ENCODE data around the gene LRRN1. TPM values are rescaled to one million over a fixed set of nuclear protein-coding genes. Genes with fewer than 3 reads are reported as not detected.

LRRN1 gene
- polyA plus RNA-seq, 2 of the 4 experiments (the other 2 are of a cell fraction): not detected

DNA sequence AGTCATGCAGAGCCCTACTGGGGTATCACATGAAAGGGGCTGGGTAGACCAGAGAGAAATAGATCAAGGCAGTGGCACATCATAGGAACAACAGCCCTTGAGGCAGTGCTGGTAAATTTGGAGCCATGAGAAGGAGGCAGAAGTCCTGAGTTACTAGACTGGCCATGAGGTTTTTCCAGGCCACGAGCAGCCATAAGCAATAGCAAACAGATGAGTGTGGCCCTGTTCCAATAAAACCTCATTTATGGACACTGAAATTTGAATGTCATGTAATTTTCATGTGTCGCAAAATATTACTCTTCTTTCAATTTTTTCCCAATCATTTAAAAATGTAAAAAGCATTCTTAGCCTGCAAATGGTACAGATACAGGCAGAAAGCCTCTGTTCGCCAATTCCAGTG is 28.1 kb upstream of the LRRN1 start (continued):
- no peak for TF ChIP-seq EHMT2 (IDR thresholded peaks at IDR 0.05; ENCODE audit: low read depth)
- TF ChIP-seq, protein P1, sequence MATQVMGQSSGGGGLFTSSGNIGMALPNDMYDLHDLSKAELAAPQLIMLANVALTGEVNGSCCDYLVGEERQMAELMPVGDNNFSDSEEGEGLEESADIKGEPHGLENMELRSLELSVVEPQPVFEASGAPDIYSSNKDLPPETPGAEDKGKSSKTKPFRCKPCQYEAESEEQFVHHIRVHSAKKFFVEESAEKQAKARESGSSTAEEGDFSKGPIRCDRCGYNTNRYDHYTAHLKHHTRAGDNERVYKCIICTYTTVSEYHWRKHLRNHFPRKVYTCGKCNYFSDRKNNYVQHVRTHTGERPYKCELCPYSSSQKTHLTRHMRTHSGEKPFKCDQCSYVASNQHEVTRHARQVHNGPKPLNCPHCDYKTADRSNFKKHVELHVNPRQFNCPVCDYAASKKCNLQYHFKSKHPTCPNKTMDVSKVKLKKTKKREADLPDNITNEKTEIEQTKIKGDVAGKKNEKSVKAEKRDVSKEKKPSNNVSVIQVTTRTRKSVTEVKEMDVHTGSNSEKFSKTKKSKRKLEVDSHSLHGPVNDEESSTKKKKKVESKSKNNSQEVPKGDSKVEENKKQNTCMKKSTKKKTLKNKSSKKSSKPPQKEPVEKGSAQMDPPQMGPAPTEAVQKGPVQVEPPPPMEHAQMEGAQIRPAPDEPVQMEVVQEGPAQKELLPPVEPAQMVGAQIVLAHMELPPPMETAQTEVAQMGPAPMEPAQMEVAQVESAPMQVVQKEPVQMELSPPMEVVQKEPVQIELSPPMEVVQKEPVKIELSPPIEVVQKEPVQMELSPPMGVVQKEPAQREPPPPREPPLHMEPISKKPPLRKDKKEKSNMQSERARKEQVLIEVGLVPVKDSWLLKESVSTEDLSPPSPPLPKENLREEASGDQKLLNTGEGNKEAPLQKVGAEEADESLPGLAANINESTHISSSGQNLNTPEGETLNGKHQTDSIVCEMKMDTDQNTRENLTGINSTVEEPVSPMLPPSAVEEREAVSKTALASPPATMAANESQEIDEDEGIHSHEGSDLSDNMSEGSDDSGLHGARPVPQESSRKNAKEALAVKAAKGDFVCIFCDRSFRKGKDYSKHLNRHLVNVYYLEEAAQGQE (IDR thresholded peaks at IDR 0.05): no peak

DNA sequence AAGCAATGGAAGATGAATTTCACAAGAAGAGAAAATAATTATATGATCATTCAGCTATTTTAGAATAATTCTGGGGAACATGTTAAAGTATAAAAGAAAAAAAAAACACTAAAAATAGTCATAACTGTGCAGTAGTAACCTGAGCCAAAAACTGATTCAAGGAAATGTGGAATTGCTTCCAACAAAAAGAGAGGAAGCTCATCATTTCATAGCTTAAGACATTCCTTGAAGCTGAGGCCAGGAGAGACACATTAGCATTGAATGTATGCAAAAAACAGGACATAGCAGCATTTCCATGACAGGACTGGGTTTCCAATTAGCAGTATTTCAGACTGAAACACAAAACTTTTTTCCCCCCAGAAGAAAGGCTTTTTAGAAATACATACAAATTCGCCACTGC is 27.7 kb upstream of the LRRN1 start:
- CTCF ChIA-PET: no interaction called here
- ATAC-seq (no peak), DNase-seq (ENCODE audit: low read depth in 1 of 2, low spot score in 1 of 2) (no peak), FAIRE-seq (no peak)
- Histone ChIP-seq H3K9me3 (no peaks in the 10 kb centered on the region), H3K27ac (no peak overlapping the region), H3K4me3 (no peak overlapping the region), H3K4me1 (no peaks in the 10 kb centered on the region), H3K4me2 (no peak overlapping the region)
- POLR2A ChIA-PET: no interaction called here
- WGBS (ENCODE audit: missing lambda C conversion rate): 10% methylated on average over 1 of the region's 1 CpG
- TF ChIP-seq MYC (IDR thresholded peaks at IDR 0.05; ENCODE audit: borderline replicate concordance, low read length): no peak
- TF ChIP-seq HOXB5 (CRISPR knock-in tag; IDR thresholded peaks at IDR 0.05): no peak
- TF ChIP-seq RNF2 (IDR thresholded peaks at IDR 0.05; ENCODE audit: borderline replicate concordance, low read depth): no peak
- TF ChIP-seq RARB (CRISPR knock-in tag; IDR thresholded peaks at IDR 0.05): no peak
- no peak for TF ChIP-seq CEBPB (IDR thresholded peaks at IDR 0.05)
- TF ChIP-seq, protein P2, sequence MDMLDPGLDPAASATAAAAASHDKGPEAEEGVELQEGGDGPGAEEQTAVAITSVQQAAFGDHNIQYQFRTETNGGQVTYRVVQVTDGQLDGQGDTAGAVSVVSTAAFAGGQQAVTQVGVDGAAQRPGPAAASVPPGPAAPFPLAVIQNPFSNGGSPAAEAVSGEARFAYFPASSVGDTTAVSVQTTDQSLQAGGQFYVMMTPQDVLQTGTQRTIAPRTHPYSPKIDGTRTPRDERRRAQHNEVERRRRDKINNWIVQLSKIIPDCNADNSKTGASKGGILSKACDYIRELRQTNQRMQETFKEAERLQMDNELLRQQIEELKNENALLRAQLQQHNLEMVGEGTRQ (IDR thresholded peaks at IDR 0.05): no peak

DNA sequence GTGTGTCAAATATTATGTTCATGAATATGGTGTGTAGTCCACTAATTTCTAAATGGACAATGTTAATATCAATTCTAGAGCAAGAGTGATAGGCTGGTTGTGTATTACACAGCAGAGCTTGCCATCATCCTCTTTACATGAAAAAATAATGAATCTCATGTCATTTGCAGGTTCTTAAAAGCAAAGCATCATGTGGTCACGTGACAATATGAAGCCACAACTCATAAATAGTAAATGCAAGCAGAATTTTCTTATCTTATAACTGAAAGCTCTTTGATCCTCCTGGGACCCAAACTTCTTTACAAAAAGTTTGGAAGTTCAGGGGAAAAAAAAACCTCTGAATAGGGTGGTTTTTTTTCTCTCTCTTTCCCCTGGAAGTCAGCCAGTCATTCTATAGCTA is 26.9 kb upstream of the LRRN1 start:
- Histone ChIP-seq H3K27ac (no peak overlapping the region), H3K4me3 (no peak overlapping the region), H3K4me1 (no peaks in the 10 kb centered on the region), H3K4me2 (no peak overlapping the region), H3K9me3 (no peaks in the 10 kb centered on the region)
- 0% methylated on average over 1 of the region's 1 CpG for WGBS (ENCODE audit: missing lambda C conversion rate)
- POLR2A ChIA-PET: no interaction called here
- DNase-seq (ENCODE audit: low read depth in 1 of 2, low spot score in 1 of 2): no peak
- no peak for TF ChIP-seq CBX8 (IDR thresholded peaks at IDR 0.05)
- no peak for TF ChIP-seq EHF (CRISPR knock-in tag; IDR thresholded peaks at IDR 0.05)
- no peak for TF ChIP-seq POLR2AphosphoS2 (conservative IDR thresholded peaks at IDR 0.05; ENCODE audit: low read length)
- no peak for TF ChIP-seq MYC (IDR thresholded peaks at IDR 0.05; ENCODE audit: borderline replicate concordance, low read length)
- TF ChIP-seq KDM5A (IDR thresholded peaks at IDR 0.05): no peak
- FAIRE-seq: no peak
- CTCF ChIA-PET: interaction anchor here (0.7 kb wide), 1 partner anchor 704 kb away, joined by 3 read pairs; no protein-coding TSS in a partner anchor
- no peak for ATAC-seq

DNA sequence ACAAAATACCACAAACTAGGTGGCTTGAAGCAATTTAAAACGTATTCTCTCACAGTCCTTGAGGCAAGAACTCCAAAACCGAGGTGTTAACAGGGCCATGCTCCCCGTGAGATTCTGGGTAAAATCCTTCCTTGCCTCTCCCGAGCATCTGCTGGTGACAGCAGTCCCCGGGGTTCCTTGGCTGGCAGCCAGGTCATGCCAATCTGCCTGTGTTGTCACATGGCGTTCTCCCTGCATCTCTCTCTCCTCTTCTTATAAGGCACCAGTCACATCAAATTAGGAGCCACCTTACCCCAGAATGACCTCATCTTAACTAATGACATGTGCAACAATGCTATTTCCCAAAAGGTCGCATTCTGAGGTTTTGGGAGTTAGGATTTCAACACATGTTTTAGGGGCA is 26.3 kb upstream of the LRRN1 start:
- FAIRE-seq (no peak), DNase-seq (ENCODE audit: low read depth in 1 of 2, low spot score in 1 of 2) (no peak), ATAC-seq (no peak)
- ChIA-PET CTCF (interaction anchor here (0.7 kb wide), 1 partner anchor 704 kb away, joined by 3 read pairs; no protein-coding TSS in a partner anchor), POLR2A (no interaction called here)
- H3K9me3 ChIP-seq: no peaks in the 10 kb centered on the region
- no peaks in the 10 kb centered on the region for H3K4me1 ChIP-seq
- 15% methylated on average over 7 of the region's 7 CpGs for WGBS (ENCODE audit: missing lambda C conversion rate)
- no peak overlapping the region for H3K4me2 ChIP-seq
- no peak overlapping the region for H3K27ac ChIP-seq
- no peak overlapping the region for H3K4me3 ChIP-seq
- TF ChIP-seq, protein P3, sequence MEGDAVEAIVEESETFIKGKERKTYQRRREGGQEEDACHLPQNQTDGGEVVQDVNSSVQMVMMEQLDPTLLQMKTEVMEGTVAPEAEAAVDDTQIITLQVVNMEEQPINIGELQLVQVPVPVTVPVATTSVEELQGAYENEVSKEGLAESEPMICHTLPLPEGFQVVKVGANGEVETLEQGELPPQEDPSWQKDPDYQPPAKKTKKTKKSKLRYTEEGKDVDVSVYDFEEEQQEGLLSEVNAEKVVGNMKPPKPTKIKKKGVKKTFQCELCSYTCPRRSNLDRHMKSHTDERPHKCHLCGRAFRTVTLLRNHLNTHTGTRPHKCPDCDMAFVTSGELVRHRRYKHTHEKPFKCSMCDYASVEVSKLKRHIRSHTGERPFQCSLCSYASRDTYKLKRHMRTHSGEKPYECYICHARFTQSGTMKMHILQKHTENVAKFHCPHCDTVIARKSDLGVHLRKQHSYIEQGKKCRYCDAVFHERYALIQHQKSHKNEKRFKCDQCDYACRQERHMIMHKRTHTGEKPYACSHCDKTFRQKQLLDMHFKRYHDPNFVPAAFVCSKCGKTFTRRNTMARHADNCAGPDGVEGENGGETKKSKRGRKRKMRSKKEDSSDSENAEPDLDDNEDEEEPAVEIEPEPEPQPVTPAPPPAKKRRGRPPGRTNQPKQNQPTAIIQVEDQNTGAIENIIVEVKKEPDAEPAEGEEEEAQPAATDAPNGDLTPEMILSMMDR (IDR thresholded peaks at IDR 0.05): no peak
- TF ChIP-seq HOXB13 (CRISPR knock-in tag; IDR thresholded peaks at IDR 0.05; ENCODE audit: low read depth): no peak
- no peak for TF ChIP-seq HOXA7 (CRISPR knock-in tag; IDR thresholded peaks at IDR 0.05)
- no peak for TF ChIP-seq POLR2A (IDR thresholded peaks at IDR 0.05; ENCODE audit: low read length)
- TF ChIP-seq RFX5 (IDR thresholded peaks at IDR 0.05): no peak
- no peak for TF ChIP-seq ZC3H11A (IDR thresholded peaks at IDR 0.05)
- no peak for TF ChIP-seq FOXS1 (CRISPR knock-in tag; IDR thresholded peaks at IDR 0.05)
- TF ChIP-seq RNF2 (IDR thresholded peaks at IDR 0.05; ENCODE audit: borderline replicate concordance, low read depth): no peak
- TF ChIP-seq, protein P4, sequence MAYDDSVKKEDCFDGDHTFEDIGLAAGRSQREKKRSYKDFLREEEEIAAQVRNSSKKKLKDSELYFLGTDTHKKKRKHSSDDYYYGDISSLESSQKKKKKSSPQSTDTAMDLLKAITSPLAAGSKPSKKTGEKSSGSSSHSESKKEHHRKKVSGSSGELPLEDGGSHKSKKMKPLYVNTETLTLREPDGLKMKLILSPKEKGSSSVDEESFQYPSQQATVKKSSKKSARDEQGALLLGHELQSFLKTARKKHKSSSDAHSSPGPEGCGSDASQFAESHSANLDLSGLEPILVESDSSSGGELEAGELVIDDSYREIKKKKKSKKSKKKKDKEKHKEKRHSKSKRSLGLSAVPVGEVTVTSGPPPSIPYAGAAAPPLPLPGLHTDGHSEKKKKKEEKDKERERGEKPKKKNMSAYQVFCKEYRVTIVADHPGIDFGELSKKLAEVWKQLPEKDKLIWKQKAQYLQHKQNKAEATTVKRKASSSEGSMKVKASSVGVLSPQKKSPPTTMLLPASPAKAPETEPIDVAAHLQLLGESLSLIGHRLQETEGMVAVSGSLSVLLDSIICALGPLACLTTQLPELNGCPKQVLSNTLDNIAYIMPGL (CRISPR knock-in tag; IDR thresholded peaks at IDR 0.05; ENCODE audit: borderline replicate concordance): no peak
- TF ChIP-seq CHD2 (IDR thresholded peaks at IDR 0.05; ENCODE audit: low read length, partially characterized antibody): no peak
- TF ChIP-seq JUNB (IDR thresholded peaks at IDR 0.05): no peak
- no peak for TF ChIP-seq EP300 (IDR thresholded peaks at IDR 0.05)
- no peak for TF ChIP-seq MAFK (IDR thresholded peaks at IDR 0.05; ENCODE audit: partially characterized antibody)
- no peak for TF ChIP-seq FOSL2 (IDR thresholded peaks at IDR 0.05)
- TF ChIP-seq FOSL2 (CRISPR knock-in tag; IDR thresholded peaks at IDR 0.05): no peak
- no peak for TF ChIP-seq MYC (IDR thresholded peaks at IDR 0.05; ENCODE audit: borderline replicate concordance, low read length)
